Esophagus squamous epithelium (tissue), 5 donors: ENCODE measurements around the gene CST2. TPM values are rescaled to one million over a fixed set of nuclear protein-coding genes. Genes with fewer than 3 reads are reported as not detected.
"Not testable (repeated sequence)": the region's sequence is repeated elsewhere in the genome, so short reads cannot be mapped to it uniquely, and the experiment has no call there.

Experiments
- DNase-seq: peaks from one replicate; lab custom pipeline; 2025; lab: John Stamatoyannopoulos, UW
- H3K27ac ChIP-seq, 4 donors: fragments of 200-600 bp; sonication (generic); one replicate each; pipeline ENCODE4 v1.5.1; 2016 to 2019; ENCODE audit warnings: mild to moderate bottlenecking in 1 of 4
- H3K27me3 ChIP-seq, 4 donors: fragments of 200-600 bp; sonication (generic); 1 replicate in 3 of 4; 2 replicates in 1 of 4; pipeline versions ENCODE4 v1.5.1 to v1.6.0; 2017 to 2021; ENCODE audit warnings: antibody characterized with exemption in 1 of 4
- H3K36me3 ChIP-seq, 3 donors: fragments of 200-600 bp; sonication (generic); one replicate each; pipeline ENCODE4 v1.5.1; 2016 to 2019
- H3K4me1 ChIP-seq, 3 donors: fragments of 200-600 bp; sonication (generic); one replicate each; pipeline ENCODE4 v1.5.1; 2017 to 2019
- H3K4me3 ChIP-seq, 4 donors: fragments of 200-600 bp; sonication (generic); 1 replicate in 3 of 4; 2 replicates in 1 of 4; pipeline ENCODE4 v1.5.1; 2016 to 2019; ENCODE audit warnings: mild to moderate bottlenecking in 2 of 4, moderate library complexity in 1 of 4
- H3K9me3 ChIP-seq, 3 donors: fragments of 200-600 bp; sonication (generic); one replicate each; pipeline ENCODE4 v1.5.1; 2016 to 2019
- POLR2A ChIP-seq, 4 donors: fragments of 450-650 bp; IDR thresholded peaks; one replicate each; pipeline ENCODE4 v1.6.1; 2017; ENCODE audit warnings: antibody characterized with exemption in 4 of 4, mild to moderate bottlenecking in 4 of 4, moderate library complexity in 3 of 4
- WGBS, 2 donors: methylation state at CpG; one replicate each; pipeline ENCODE4 v1.1.5; 2018; 5-methylcytosine and 5-hydroxymethylcytosine counted together
- intact Hi-C: fragments of 100-400 bp; cut with DNase I; formaldehyde crosslinking; loops from one replicate; pipeline ENCODE4 v1.15.0; 2022
- total RNA-seq, 4 donors: library from RNA; depleted of rRNA; stranded (reverse); fragments of >200 nt; gene quantifications; one replicate each; pipeline ENCODE4 v1.1.0, GENCODE V29; 2016
- TF ChIP-seq, protein P1 (sequence below), 6 experiments: fragments of 450-650 bp in 4 of 6; fragments of 200-600 bp in 2 of 6; sonication (generic) in 2 of 6; IDR thresholded peaks; one replicate each; pipeline ENCODE4 v1.5.1; 2016 to 2019; ENCODE audit warnings: antibody characterized with exemption in 6 of 6, mild to moderate bottlenecking in 4 of 6, moderate library complexity in 4 of 6
- donor health status: DM: yes; HTN: yes; CAD: no.

The CST2 gene
- total RNA-seq, 4 donors from 2014 or later = not detected

DNA sequence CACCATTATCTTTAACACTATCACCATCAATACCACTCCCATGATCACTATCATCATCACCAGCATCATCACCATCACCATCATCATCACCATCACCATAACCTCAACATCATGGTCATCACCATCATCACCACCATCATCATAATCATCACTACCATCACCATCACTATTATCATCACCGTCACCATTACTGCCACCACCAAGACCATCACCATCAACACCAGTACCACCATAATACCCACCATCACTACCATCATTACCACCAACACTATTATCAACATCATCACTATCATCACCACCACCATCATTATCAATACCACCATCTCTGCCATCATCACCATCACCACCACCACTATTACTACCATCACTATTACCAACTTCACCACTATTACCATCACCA, 43.1 kb downstream of the CST2 start:
- 92 to 94% methylated on average over 1 of the region's 1 CpG for WGBS, 2 donors
- Histone ChIP-seq H3K4me1 (no peaks in the 10 kb centered on the region), H3K27me3 (peaks cover 0 to 12% (median 0%) of the 10 kb centered on the region in 4 donors), H3K27ac (no peak overlapping the region), H3K36me3 (no peaks in the 10 kb centered on the region), H3K4me3 (no peak overlapping the region), H3K9me3 (no peaks in the 10 kb centered on the region)
- intact Hi-C loops = no loop called here
- DNase-seq = no peak
- TF ChIP-seq POLR2A (IDR thresholded peaks at IDR 0.05) = no peak
- TF ChIP-seq, protein P1, sequence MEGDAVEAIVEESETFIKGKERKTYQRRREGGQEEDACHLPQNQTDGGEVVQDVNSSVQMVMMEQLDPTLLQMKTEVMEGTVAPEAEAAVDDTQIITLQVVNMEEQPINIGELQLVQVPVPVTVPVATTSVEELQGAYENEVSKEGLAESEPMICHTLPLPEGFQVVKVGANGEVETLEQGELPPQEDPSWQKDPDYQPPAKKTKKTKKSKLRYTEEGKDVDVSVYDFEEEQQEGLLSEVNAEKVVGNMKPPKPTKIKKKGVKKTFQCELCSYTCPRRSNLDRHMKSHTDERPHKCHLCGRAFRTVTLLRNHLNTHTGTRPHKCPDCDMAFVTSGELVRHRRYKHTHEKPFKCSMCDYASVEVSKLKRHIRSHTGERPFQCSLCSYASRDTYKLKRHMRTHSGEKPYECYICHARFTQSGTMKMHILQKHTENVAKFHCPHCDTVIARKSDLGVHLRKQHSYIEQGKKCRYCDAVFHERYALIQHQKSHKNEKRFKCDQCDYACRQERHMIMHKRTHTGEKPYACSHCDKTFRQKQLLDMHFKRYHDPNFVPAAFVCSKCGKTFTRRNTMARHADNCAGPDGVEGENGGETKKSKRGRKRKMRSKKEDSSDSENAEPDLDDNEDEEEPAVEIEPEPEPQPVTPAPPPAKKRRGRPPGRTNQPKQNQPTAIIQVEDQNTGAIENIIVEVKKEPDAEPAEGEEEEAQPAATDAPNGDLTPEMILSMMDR (IDR thresholded peaks at IDR 0.05) = no peak

- WGBS, 2 donors = 100% methylated on average over 2 of the region's 8 CpGs; no CpG with 5 or more reads in 1 of the 2 donors
- no peak for TF ChIP-seq POLR2A (IDR thresholded peaks at IDR 0.05)
- TF ChIP-seq, protein P1 (IDR thresholded peaks at IDR 0.05) = peak in 4 of 6 experiments; percentile 10 to 51 (median 40)
- Histone ChIP-seq H3K4me3 (no peak overlapping the region), H3K27ac (no peak overlapping the region), H3K9me3 (no peaks in the 10 kb centered on the region), H3K36me3 (no peaks in the 10 kb centered on the region), H3K4me1 (no peaks in the 10 kb centered on the region), H3K27me3 (peaks cover 0 to 12% (median 0%) of the 10 kb centered on the region in 4 donors)
- DNase-seq = no peak
- intact Hi-C loops = no loop called here
These were observed 44.1 kb downstream of the CST2 start for GRCh38 chr20:23782366-23782983.

GRCh38 chr20:23778676-23779075, 47.9 kb downstream of the CST2 start:
- H3K36me3 ChIP-seq, intact Hi-C loops, H3K9me3 ChIP-seq, H3K27ac ChIP-seq, H3K4me1 ChIP-seq, DNase-seq, H3K4me3 ChIP-seq: not testable (repeated sequence)
- peaks cover 0 to 26% (median 0%) of the 10 kb centered on the region in 4 donors for H3K27me3 ChIP-seq

DNA sequence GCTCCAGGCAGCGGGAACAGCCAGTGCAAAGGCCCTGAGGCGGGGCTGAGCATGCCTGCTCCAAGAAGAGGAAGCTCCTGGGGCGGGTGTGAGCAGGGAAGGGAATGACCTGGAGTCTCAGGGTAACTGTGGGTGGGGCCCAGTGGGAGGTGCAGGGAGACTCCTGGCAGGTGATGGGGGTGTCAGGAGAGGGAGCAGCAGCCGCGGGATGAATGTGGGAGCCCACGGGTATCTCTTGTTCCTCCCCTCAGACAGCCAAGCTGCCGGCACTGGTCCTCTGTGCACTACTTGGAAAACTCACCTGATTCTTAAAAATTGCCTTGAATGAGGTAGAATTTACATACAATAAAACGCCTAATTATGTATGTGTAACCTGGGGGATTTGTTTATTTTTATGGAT, 49.1 kb downstream of the CST2 start:
- H3K27ac ChIP-seq, H3K4me3 ChIP-seq, intact Hi-C loops, H3K4me1 ChIP-seq, H3K9me3 ChIP-seq, H3K36me3 ChIP-seq, DNase-seq: not testable (repeated sequence)
- 69 to 77% methylated on average over 7 to 8 of the region's 8 CpGs for WGBS, 2 donors
- H3K27me3 ChIP-seq = peaks cover 0 to 33% (median 0%) of the 10 kb centered on the region in 4 donors

DNA sequence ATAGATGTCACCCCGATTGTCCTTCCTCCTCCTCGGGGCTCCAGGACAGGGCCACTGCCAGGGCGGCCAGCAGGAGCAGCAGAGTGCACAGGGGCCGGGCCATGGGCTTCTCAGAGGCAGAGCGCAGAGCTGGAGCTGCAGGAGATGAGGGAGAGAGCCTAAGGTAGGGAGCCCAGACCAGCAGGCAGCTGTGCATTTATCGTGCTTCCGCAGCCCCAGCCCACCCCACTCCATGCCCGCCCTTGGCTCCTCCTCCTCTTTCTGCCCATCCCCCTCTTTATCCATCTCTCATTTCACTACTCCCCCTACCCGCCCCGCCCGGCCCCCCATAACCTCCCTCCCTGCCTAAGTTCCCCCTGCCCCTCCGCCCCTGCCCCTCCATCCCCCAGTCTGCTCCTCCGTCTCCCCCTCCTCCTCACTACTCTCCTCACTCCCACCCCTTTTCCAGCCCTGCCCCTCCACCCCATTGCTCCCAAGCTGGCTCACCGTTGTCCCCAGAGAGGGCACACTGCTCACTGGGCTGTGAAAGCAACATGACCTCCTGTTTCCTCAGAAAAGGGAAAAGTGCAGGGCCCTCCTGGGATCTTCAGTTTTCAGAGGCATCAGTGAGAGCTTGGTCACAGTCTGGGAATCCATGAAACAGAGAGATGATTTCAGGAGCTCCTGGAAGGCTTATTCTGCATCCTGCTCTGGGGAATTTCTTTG, 50.3 kb downstream of the CST2 start:
- no peaks in the 10 kb centered on the region for H3K36me3 ChIP-seq
- DNase-seq = no peak
- H3K27ac ChIP-seq = no peak overlapping the region
- H3K27me3 ChIP-seq = peaks cover 0 to 37% (median 0%) of the 10 kb centered on the region in 4 donors
- H3K9me3 ChIP-seq = no peaks in the 10 kb centered on the region
- no peaks in the 10 kb centered on the region for H3K4me1 ChIP-seq
- no peak overlapping the region for H3K4me3 ChIP-seq
- intact Hi-C loops = no loop called here
- 25 to 42% methylated on average over 9 to 11 of the region's 14 CpGs for WGBS, 2 donors
- TF ChIP-seq, protein P1 (IDR thresholded peaks at IDR 0.05) = no peak
- TF ChIP-seq POLR2A (IDR thresholded peaks at IDR 0.05) = no peak

DNA sequence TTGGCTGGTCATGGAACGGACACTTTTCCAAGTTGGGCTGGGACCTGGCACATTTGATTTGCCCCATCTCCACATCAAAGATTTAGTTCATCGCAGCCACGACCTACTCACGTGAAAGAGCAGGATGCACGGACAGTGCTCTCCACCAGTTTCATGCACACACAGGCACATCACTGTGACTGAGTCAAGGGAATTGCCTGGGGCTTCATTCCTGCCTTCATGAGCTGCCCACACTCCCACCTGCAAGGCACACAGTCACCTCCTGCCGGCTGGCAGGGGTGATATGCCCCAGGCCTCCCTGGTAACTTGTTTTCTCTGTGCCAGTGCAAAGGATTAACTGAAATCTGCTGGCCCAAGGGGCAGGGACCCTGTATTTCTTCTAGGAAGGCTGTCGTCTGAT, 52.4 kb downstream of the CST2 start:
- 60 to 71% methylated on average over 2 to 6 of the region's 7 CpGs for WGBS, 2 donors
- Histone ChIP-seq H3K27me3 (peaks cover 0 to 36% (median 0%) of the 10 kb centered on the region in 4 donors), H3K4me3 (no peak overlapping the region), H3K9me3 (no peaks in the 10 kb centered on the region), H3K4me1 (no peaks in the 10 kb centered on the region), H3K27ac (no peak overlapping the region), H3K36me3 (no peaks in the 10 kb centered on the region)
- intact Hi-C loops = no loop called here
- DNase-seq = no peak
- TF ChIP-seq, protein P1 (IDR thresholded peaks at IDR 0.05) = no peak
- no peak for TF ChIP-seq POLR2A (IDR thresholded peaks at IDR 0.05)
